ENCODE measurements around the gene CYP27B1. TPM values are rescaled to one million over a fixed set of nuclear protein-coding genes. Genes with fewer than 3 reads are reported as not detected.

Gene CYP27B1
- total RNA-seq, 1 donor from 2014 or later = 5.2 TPM

DNA sequence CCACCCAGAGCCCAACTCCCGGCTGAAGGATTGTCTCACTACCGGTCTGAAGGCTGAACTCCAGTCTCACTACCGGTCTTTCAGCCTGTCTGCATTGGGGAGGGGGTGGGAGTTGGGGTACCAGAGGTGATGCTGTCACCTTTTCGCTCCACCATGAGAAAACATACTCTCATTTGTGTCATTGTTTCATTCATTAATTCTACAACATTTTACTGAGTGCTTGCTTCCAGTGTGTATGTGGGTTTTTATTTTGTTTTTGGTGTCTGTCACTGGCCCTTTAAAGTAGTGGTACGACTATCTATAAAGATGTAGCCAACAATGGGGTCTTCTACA is 14.2 kb downstream of the CYP27B1 start:
- TF ChIP-seq CTCF (IDR thresholded peaks at IDR 0.05; ENCODE audit: insufficient read depth, low read length, poor library complexity, severe bottlenecking) = no peak
- peaks cover 2% of the 10 kb centered on the region for H3K36me3 ChIP-seq (ENCODE audit: control insufficient read depth, insufficient read depth, low read length)
- no peak overlapping the region for H3K4me3 ChIP-seq (ENCODE audit: low read depth, low read length)
- no peak for DNase-seq (ENCODE audit: low read depth)
- H3K27me3 ChIP-seq (ENCODE audit: control insufficient read depth, insufficient read depth, low read length) = no peaks in the 10 kb centered on the region

- H3K27me3 ChIP-seq (ENCODE audit: control insufficient read depth, insufficient read depth, low read length) = no peaks in the 10 kb centered on the region
- no peak for TF ChIP-seq CTCF (IDR thresholded peaks at IDR 0.05; ENCODE audit: insufficient read depth, low read length, poor library complexity, severe bottlenecking)
- peak within 1 kb of the TSS; percentile 72 for H3K4me3 ChIP-seq (ENCODE audit: low read depth, low read length)
- DNase-seq (ENCODE audit: low read depth) = peak; percentile 97
- peaks cover 2% of the 10 kb centered on the region for H3K36me3 ChIP-seq (ENCODE audit: control insufficient read depth, insufficient read depth, low read length)
These were observed 14.8 kb downstream of the CYP27B1 start, which contains the start of gene CDK4 for GRCh38 chr12:57751788-57752667. Gene CDK4, minus strand, starts transcription at chr12:57752310. Its CDS starts 593 bp downstream, at chr12:57751717.

GRCh38 chr12:57751432-57751787 is 15.5 kb downstream of the CYP27B1 start:
- no peak for TF ChIP-seq CTCF (IDR thresholded peaks at IDR 0.05; ENCODE audit: insufficient read depth, low read length, poor library complexity, severe bottlenecking)
- peak overlapping the region; percentile 72 for H3K4me3 ChIP-seq (ENCODE audit: low read depth, low read length)
- DNase-seq (ENCODE audit: low read depth) = no peak
- peaks cover 2% of the 10 kb centered on the region for H3K36me3 ChIP-seq (ENCODE audit: control insufficient read depth, insufficient read depth, low read length)
- H3K27me3 ChIP-seq (ENCODE audit: control insufficient read depth, insufficient read depth, low read length) = no peaks in the 10 kb centered on the region

DNA sequence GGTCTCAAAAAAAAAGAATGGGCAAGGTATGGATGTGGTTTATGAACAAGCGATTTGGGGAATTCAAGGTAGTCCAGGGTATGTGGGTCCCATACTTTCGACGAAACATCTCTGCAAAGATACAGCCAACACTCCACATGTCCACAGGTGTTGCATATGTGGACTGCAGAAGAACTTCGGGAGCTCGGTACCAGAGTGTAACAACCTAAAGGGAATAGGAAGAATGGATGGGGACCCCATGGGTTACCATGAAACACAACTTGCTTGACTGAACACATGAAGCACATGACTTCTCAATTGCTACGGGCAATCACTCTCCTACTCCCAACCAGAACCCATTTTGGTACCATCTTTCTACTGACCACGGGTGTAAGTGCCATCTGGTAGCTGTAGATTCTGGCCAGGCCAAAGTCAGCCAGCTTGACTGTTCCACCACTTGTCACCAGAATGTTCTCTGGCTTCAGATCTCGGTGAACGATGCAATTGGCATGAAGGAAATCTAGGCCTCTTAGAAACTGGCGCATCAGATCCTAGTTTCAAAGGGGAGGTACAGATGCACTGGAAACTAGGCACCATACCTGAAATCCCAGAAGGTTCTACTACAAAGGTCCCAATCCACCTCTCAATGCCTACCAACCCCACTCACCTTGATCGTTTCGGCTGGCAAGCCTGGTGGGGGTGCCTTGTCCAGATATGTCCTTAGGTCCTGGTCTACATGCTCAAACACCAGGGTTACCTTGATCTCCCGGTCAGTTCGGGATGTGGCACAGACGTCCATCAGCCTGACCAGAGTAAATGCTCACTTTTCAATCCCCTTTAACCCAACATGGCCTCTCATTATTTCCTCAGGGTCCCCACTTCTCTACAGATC is 16.1 kb downstream of the CYP27B1 start:
- H3K4me3 ChIP-seq (ENCODE audit: low read depth, low read length) = peak overlapping the region; percentile 72
- peaks cover 2% of the 10 kb centered on the region for H3K36me3 ChIP-seq (ENCODE audit: control insufficient read depth, insufficient read depth, low read length)
- no peak for TF ChIP-seq CTCF (IDR thresholded peaks at IDR 0.05; ENCODE audit: insufficient read depth, low read length, poor library complexity, severe bottlenecking)
- no peak for DNase-seq (ENCODE audit: low read depth)
- H3K27me3 ChIP-seq (ENCODE audit: control insufficient read depth, insufficient read depth, low read length) = no peaks in the 10 kb centered on the region

- H3K36me3 ChIP-seq (ENCODE audit: control insufficient read depth, insufficient read depth, low read length) = peaks cover 2% of the 10 kb centered on the region
- TF ChIP-seq CTCF (IDR thresholded peaks at IDR 0.05; ENCODE audit: insufficient read depth, low read length, poor library complexity, severe bottlenecking) = no peak
These were observed 17.8 kb downstream of the CYP27B1 start for GRCh38 chr12:57749061-57749460.

More at GRCh38 chr12:57749061-57749460, 17.8 kb downstream of the CYP27B1 start:
- no peak for DNase-seq (ENCODE audit: low read depth)
- Histone ChIP-seq H3K4me3 (ENCODE audit: low read depth, low read length) (no peak overlapping the region), H3K27me3 (ENCODE audit: control insufficient read depth, insufficient read depth, low read length) (no peaks in the 10 kb centered on the region)

Data from kidney epithelial cell (primary cell).